ENCODE data around the gene KCNE4.
A peak's percentile ranks its signal among the peaks of the same experiment; 100 is the strongest.

KCNE4 gene

GRCh38 chr2:223041527-223042109 is 10.4 kb upstream of the KCNE4 start:
- peak; percentile 90 for DNase-seq

DNA sequence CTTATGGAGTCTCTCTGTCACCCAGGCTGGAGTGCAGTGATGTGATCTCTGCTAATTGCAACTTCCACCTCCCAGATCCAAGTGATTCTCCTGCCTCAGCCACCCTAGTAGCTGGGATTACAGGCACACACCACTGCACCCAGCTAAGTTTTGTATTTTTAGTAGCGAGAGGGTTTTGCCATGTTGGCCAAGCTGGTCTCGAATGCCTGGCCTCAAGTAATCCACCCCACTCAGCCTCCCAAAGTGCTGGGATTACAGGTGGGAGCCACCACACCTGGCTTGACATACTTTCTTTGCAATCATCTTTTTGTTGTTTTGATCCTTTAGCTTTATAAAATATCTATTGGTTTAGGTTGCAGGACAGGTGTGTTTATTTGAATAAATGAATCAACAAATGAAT is 9.7 kb upstream of the KCNE4 start:
- no peak for DNase-seq

GRCh38 chr2:223042704-223043118 is 9.3 kb upstream of the KCNE4 start:
- no peak for DNase-seq

DNA sequence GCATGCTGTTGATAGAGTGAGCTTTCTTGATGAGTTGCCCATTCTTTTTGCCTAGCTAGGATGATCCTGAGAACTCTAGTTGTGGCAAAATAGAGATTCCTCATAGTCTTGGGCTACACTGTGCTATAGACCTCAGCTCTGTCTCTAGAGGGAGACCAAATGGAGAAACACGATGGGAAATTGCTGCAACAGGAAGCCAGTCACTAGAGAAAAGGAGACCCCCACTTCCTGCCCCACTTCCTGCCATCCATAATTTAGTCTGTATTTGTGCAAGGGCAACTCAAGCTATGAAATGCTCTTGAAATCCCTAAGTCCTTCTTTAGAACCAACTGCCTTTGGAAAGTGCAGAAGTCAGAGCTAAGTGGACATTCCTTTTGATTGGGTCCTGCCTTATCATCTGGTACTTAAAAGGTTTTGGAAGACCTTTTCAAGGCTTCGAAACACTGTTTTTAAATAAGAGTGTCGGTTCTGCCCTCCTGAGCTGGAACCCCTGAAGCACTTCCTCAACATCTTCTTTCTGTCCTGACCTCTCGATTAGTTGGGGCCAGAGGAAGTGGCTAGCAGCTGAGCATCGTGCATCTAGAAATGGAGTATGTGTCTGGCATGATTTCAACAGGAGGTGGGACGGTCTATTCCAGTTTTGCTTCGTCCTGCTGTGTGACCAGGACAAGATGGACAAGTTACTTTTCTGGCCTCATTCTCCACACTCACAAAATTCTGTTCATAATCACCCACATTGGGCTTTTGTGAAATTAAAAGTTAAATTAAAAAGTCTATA is 8.6 kb upstream of the KCNE4 start:
- DNase-seq = no peak

- no peak for DNase-seq
Measured at GRCh38 chr2:223044092-223044836, 7.7 kb upstream of the KCNE4 start.

DNA sequence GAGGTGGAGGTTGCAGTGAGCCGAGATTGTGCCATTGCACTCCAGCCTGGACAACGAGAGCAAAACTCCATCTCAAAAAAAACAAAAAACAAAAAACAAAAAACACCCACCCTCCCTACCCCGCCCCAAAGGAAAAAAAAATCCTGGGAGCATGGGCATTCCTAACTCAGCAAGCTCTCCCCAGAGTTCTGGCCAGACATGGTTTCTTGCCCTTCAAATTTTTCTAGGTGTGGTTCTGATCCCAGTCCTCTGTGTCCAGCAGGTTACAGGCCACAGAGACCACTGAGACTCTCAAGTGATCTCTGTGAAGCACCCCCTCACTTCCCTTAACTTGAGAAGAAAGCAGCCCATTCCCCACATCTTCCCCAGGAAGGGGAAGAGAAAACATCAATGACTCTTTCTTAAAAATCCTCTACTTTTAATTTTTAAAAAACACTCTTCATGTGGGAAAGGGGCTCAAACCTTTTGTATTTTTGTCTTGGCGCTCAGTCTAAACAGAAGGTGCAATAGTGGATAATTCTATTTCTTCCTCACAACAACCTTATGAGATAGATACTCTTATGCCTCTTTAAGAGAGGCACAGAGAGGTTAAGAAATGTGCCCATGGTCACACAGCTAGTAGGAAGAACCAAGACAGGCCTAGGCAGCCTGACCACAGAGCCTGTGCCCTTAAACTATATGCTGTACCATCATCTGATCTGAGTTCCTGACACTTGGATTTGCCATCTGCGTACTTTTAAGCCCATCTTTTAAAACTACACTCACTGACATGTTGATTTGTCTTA is 6.9 kb upstream of the KCNE4 start:
- no peak for DNase-seq

- DNase-seq = no peak
Measured at GRCh38 chr2:223046470-223047040, 5.4 kb upstream of the KCNE4 start.

- DNase-seq = peak; percentile 65
Measured at GRCh38 chr2:223047260-223047761, 4.7 kb upstream of the KCNE4 start.

DNA sequence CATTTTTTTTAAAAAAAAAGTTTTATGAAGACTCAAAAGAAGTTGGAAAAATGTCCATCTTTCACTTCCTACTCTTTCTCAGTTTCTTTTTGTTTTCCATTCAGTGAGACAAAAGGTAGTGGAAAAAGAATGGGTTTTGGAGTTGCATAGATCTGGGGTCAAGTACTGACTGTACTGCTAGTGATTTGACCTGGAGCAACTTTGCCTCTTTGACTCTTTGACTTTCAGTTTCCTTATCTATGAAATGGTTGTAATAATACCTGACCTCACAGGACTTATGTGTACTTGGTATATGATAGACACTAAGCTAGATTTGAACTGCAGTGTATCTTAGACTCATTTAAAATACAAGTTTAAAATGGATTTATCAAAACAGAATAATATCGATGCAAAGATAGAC is 3.5 kb upstream of the KCNE4 start:
- no peak for DNase-seq

- DNase-seq = no peak
Measured at GRCh38 chr2:223049356-223049755, 2.6 kb upstream of the KCNE4 start.

- DNase-seq = no peak
Measured at GRCh38 chr2:223050188-223050587, 1.8 kb upstream of the KCNE4 start.

DNA sequence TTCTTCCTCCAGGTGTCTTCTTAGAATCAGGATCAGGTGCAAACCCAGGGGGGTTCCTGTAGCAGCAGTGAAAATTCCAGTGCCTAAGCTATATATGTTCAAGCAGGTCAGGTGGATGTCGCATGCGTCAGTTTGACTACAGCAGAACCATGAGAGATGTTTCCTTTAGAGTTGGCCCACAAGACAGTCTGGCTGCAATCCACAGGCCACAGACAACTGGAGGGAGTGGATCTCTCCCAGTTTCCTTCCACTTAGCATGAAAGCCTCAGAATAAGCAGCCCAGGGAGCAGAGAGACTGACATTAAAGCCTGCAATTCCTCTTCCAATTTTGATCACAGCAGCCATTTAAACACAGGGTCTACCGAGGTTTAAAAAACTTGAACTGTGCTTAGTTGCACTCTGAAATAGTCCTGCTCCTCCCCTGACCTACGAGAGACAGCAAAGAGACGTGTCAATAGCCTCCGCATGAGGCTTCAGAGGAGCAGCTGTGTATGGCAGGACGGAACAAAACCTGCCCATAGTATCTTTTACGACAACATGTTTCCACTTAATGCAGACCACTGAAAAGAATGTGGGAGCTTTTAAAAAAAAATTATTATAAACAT is 988 bp upstream of the KCNE4 start:
- no peak for DNase-seq

- no peak for DNase-seq
Measured at GRCh38 chr2:223052548-223053483, 826 bp downstream of the KCNE4 start.

- DNase-seq = no peak
Measured at GRCh38 chr2:223053484-223054192, 1.6 kb downstream of the KCNE4 start.

GRCh38 chr2:223054193-223054781 is 2.3 kb downstream of the KCNE4 start:
- DNase-seq = no peak

- DNase-seq = no peak
Measured at GRCh38 chr2:223055140-223055539, 3.1 kb downstream of the KCNE4 start.

DNA sequence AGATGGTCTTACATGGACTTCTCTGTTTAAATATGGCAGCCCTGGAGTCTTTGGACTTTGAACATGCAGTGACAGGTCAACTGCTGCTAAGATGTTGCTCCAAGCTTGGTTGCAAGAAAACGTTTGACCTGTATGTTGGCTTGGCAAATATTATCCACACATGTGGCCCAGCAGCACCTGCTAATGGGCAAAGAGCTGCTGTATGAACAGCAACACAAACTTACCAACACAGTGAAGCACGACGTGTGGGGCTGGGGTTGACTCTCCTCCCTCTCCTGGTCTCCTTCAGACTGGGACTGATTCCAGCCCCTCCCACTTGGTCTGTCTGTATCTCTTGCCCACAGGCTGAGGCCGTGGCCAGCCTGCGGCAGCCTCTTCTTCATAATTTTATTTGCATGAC is 3.8 kb downstream of the KCNE4 start:
- no peak for DNase-seq

DNA sequence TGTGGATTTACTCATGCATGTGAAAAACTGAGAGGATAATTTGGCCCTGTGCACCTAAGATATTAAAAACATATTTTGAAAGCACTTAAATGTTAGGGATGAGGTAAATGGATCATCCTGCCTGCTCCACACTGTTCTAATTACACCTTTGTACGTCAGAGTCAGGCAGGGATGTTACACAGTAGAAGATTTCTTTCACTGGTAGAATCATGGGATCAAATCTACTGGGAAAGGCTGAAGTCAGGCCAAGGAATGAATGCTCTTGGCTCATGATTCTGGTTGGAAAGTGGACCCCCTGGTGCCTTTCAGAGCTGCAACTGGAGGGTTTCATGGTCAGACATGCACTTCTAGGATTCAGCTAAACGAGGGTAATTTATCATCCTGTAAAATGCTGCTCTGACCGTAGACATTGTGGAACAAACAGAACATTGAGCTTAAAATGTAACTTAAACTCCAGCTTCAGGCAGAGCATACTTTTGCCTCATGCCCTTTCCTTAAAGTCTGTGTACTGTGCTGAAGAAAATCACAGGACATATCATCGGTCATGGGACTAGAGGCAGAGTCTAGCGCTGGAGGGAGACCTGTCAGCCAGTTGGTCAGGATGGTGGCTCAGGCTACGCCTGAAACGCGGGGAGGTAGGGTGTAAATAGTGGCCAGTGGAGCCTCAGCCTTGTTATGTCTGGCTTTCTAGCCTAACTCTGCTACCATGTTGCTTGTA is 4.9 kb downstream of the KCNE4 start:
- no peak for DNase-seq

DNA sequence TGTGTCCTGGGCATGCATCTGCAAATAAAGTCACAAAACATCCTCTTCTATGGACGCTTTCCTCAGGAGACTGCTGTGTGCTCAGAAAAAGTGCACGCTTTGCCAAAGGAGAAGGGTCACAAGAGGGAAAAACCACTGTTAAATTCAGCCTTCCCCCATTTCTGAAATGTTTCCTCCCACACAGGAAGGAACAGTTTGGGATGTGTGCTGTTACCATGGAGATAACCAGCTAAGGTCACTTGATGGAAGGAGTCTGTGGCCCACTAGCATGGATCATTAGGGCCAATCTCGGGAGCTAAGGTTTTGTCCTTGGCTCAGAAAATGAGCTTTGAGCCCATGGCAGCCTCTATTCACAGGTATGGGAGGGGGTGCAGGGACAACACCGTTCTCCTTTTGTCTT is 5.6 kb downstream of the KCNE4 start:
- DNase-seq = no peak

Measured in amniotic stem cell (primary cell).